ENCODE data around the gene PTPRD. TPM values are rescaled to one million over a fixed set of nuclear protein-coding genes. Genes with fewer than 3 reads are reported as not detected.

PTPRD gene
- total and polyA plus RNA-seq, 2 experiments from 2014 or later: 11.5 to 58.0 TPM

DNA sequence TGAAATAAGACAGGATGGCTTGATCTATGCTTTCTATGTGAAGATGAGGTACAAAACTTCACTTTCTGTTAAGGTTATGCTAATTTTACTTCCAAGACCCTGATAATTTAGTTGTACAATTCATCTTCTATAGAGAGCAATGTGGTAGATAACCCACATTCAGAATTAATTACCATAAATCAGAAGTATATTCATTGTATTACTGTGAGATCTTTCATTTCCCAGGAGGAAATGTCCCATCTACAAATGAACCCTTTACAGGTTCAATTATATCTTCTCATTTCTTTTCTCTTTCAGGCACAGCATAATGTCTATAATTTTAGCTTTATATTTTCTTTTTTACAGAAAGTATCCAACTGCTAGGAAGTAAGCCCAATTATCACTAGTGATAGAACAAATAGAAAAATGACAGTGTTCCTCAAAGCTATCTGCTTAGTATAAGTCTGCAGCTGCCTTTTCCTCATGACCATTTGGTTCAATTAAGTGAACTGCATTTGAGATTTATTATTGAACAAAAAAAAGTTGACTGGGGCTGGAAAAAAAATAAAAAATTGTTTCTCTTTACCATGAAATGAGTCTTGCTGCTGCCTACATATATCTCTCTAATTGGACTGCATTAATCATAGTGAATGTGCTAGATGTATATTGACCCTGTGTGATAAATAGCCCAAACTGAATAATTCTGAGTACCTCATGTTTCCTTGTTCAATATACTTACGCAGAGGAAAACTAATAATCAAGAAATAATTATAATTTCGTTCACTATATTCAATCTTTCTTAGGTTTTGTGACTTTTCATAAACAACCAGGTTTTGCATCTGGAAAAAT, 1329.4 kb downstream of the PTPRD start:
- no peak for ATAC-seq
- Histone ChIP-seq H3F3A (replicated peaks; ENCODE audit: low read depth) (no peaks in the 10 kb centered on the region), H3K36me3 (ENCODE audit: insufficient read depth) (no peaks in the 10 kb centered on the region), H4K20me1 (replicated peaks; ENCODE audit: insufficient read depth) (no peaks in the 10 kb centered on the region), H3K4me3 (no peak overlapping the region), H3K4me1 (ENCODE audit: insufficient read depth) (no peaks in the 10 kb centered on the region), H3K27me3 (ENCODE audit: insufficient read depth) (no peaks in the 10 kb centered on the region), H3K79me2 (replicated peaks; ENCODE audit: insufficient read depth) (no peaks in the 10 kb centered on the region), H3K9me2 (ENCODE audit: insufficient read depth) (no peaks in the 10 kb centered on the region), H2AFZ (no peak overlapping the region), H3K4me2 (no peak overlapping the region), H3K27ac (ENCODE audit: low read depth) (no peak overlapping the region)
- H3K27ac Mint-ChIP-seq: no peak overlapping the region
- no peaks in the 10 kb centered on the region for H3K9me3 Mint-ChIP-seq
- H3K4me3 Mint-ChIP-seq: no peak overlapping the region
- TF ChIP-seq NANOG (IDR thresholded peaks at IDR 0.05; ENCODE audit: borderline replicate concordance) (no peak), JUNB (IDR thresholded peaks at IDR 0.05; ENCODE audit: unreplicated experiment) (no peak), CREB1 (CRISPR knock-in tag; IDR thresholded peaks at IDR 0.05; ENCODE audit: low read depth) (no peak), EZH2phosphoT487 (IDR thresholded peaks at IDR 0.05; ENCODE audit: unreplicated experiment) (no peak), EZH2 (IDR thresholded peaks at IDR 0.05; ENCODE audit: low read depth, unreplicated experiment) (no peak), ZNF331 (CRISPR knock-in tag; IDR thresholded peaks at IDR 0.05; ENCODE audit: low read depth) (no peak), STAT1 (IDR thresholded peaks at IDR 0.05; ENCODE audit: unreplicated experiment) (no peak), ZNF114 (CRISPR knock-in tag; IDR thresholded peaks at IDR 0.05) (no peak), POLR2AphosphoS5 (IDR thresholded peaks at IDR 0.05; ENCODE audit: low read depth) (no peak)
- TF ChIP-seq, protein P1, sequence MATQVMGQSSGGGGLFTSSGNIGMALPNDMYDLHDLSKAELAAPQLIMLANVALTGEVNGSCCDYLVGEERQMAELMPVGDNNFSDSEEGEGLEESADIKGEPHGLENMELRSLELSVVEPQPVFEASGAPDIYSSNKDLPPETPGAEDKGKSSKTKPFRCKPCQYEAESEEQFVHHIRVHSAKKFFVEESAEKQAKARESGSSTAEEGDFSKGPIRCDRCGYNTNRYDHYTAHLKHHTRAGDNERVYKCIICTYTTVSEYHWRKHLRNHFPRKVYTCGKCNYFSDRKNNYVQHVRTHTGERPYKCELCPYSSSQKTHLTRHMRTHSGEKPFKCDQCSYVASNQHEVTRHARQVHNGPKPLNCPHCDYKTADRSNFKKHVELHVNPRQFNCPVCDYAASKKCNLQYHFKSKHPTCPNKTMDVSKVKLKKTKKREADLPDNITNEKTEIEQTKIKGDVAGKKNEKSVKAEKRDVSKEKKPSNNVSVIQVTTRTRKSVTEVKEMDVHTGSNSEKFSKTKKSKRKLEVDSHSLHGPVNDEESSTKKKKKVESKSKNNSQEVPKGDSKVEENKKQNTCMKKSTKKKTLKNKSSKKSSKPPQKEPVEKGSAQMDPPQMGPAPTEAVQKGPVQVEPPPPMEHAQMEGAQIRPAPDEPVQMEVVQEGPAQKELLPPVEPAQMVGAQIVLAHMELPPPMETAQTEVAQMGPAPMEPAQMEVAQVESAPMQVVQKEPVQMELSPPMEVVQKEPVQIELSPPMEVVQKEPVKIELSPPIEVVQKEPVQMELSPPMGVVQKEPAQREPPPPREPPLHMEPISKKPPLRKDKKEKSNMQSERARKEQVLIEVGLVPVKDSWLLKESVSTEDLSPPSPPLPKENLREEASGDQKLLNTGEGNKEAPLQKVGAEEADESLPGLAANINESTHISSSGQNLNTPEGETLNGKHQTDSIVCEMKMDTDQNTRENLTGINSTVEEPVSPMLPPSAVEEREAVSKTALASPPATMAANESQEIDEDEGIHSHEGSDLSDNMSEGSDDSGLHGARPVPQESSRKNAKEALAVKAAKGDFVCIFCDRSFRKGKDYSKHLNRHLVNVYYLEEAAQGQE (IDR thresholded peaks at IDR 0.05; ENCODE audit: unreplicated experiment): no peak
- TF ChIP-seq, protein P2, sequence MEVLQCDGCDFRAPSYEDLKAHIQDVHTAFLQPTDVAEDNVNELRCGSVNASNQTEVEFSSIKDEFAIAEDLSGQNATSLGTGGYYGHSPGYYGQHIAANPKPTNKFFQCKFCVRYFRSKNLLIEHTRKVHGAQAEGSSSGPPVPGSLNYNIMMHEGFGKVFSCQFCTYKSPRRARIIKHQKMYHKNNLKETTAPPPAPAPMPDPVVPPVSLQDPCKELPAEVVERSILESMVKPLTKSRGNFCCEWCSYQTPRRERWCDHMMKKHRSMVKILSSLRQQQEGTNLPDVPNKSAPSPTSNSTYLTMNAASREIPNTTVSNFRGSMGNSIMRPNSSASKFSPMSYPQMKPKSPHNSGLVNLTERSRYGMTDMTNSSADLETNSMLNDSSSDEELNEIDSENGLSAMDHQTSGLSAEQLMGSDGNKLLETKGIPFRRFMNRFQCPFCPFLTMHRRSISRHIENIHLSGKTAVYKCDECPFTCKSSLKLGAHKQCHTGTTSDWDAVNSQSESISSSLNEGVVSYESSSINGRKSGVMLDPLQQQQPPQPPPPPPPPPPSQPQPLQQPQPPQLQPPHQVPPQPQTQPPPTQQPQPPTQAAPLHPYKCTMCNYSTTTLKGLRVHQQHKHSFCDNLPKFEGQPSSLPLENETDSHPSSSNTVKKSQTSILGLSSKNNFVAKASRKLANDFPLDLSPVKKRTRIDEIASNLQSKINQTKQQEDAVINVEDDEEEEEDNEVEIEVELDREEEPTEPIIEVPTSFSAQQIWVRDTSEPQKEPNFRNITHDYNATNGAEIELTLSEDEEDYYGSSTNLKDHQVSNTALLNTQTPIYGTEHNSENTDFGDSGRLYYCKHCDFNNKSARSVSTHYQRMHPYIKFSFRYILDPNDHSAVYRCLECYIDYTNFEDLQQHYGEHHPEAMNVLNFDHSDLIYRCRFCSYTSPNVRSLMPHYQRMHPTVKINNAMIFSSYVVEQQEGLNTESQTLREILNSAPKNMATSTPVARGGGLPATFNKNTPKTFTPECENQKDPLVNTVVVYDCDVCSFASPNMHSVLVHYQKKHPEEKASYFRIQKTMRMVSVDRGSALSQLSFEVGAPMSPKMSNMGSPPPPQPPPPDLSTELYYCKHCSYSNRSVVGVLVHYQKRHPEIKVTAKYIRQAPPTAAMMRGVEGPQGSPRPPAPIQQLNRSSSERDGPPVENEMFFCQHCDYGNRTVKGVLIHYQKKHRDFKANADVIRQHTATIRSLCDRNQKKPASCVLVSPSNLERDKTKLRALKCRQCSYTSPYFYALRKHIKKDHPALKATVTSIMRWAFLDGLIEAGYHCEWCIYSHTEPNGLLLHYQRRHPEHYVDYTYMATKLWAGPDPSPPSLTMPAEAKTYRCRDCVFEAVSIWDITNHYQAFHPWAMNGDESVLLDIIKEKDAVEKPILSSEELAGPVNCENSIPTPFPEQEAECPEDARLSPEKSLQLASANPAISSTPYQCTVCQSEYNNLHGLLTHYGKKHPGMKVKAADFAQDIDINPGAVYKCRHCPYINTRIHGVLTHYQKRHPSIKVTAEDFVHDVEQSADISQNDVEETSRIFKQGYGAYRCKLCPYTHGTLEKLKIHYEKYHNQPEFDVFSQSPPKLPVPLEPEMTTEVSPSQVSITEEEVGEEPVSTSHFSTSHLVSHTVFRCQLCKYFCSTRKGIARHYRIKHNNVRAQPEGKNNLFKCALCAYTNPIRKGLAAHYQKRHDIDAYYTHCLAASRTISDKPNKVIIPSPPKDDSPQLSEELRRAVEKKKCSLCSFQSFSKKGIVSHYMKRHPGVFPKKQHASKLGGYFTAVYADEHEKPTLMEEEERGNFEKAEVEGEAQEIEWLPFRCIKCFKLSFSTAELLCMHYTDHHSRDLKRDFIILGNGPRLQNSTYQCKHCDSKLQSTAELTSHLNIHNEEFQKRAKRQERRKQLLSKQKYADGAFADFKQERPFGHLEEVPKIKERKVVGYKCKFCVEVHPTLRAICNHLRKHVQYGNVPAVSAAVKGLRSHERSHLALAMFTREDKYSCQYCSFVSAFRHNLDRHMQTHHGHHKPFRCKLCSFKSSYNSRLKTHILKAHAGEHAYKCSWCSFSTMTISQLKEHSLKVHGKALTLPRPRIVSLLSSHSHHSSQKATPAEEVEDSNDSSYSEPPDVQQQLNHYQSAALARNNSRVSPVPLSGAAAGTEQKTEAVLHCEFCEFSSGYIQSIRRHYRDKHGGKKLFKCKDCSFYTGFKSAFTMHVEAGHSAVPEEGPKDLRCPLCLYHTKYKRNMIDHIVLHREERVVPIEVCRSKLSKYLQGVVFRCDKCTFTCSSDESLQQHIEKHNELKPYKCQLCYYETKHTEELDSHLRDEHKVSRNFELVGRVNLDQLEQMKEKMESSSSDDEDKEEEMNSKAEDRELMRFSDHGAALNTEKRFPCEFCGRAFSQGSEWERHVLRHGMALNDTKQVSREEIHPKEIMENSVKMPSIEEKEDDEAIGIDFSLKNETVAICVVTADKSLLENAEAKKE (CRISPR knock-in tag; IDR thresholded peaks at IDR 0.05): no peak
- TF ChIP-seq, protein P3, sequence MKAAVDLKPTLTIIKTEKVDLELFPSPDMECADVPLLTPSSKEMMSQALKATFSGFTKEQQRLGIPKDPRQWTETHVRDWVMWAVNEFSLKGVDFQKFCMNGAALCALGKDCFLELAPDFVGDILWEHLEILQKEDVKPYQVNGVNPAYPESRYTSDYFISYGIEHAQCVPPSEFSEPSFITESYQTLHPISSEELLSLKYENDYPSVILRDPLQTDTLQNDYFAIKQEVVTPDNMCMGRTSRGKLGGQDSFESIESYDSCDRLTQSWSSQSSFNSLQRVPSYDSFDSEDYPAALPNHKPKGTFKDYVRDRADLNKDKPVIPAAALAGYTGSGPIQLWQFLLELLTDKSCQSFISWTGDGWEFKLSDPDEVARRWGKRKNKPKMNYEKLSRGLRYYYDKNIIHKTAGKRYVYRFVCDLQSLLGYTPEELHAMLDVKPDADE (IDR thresholded peaks at IDR 0.05): no peak
- TF ChIP-seq, protein P4, sequence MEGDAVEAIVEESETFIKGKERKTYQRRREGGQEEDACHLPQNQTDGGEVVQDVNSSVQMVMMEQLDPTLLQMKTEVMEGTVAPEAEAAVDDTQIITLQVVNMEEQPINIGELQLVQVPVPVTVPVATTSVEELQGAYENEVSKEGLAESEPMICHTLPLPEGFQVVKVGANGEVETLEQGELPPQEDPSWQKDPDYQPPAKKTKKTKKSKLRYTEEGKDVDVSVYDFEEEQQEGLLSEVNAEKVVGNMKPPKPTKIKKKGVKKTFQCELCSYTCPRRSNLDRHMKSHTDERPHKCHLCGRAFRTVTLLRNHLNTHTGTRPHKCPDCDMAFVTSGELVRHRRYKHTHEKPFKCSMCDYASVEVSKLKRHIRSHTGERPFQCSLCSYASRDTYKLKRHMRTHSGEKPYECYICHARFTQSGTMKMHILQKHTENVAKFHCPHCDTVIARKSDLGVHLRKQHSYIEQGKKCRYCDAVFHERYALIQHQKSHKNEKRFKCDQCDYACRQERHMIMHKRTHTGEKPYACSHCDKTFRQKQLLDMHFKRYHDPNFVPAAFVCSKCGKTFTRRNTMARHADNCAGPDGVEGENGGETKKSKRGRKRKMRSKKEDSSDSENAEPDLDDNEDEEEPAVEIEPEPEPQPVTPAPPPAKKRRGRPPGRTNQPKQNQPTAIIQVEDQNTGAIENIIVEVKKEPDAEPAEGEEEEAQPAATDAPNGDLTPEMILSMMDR (conservative IDR thresholded peaks at IDR 0.05; ENCODE audit: low read depth in 2 of 2): no peak
- no peaks in the 10 kb centered on the region for H3K36me3 Mint-ChIP-seq (ENCODE audit: low read depth)
- DNase-seq (ENCODE audit: low spot score): no peak
- H3K4me1 Mint-ChIP-seq: no peaks in the 10 kb centered on the region
- no peaks in the 10 kb centered on the region for H3K27me3 Mint-ChIP-seq (ENCODE audit: insufficient read depth, low read depth, poor library complexity)
